Activated CD4-positive, alpha-beta T cell treated with anti-CD3 and anti-CD28 coated beads for 48 hours (primary cell): ENCODE results near the gene FEM1C.
A peak's percentile ranks its signal among the peaks of the same experiment; 100 is the strongest.

ENCODE experiments used
- DNase-seq: peaks from one replicate; pipeline ENCODE4 v3.0.0-alpha.2; 2020

The FEM1C gene

GRCh38 chr5:115557667-115558387, 13.3 kb upstream of the FEM1C start:
- DNase-seq = no peak

DNA sequence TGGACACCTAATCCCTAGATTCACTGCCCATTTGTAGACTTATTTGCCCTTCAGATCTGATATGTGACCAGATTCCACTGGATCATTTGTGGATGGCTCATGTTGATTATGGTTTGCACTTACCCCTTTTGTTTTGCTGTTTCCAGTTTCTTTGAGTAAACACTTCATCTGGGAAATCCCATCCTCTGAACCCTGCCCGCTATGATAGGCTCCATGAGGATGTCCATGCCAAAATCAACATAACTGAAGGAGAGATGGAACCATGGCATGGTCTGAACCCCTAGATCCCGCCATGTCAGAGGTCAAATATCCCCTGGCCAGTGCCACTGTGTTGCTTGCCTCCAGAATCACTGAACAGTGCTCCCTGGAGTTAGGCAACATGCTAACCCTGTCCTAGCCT, 11.7 kb upstream of the FEM1C start:
- no peak for DNase-seq

- DNase-seq = no peak
Observed at GRCh38 chr5:115555084-115555633, 10.6 kb upstream of the FEM1C start.

DNA sequence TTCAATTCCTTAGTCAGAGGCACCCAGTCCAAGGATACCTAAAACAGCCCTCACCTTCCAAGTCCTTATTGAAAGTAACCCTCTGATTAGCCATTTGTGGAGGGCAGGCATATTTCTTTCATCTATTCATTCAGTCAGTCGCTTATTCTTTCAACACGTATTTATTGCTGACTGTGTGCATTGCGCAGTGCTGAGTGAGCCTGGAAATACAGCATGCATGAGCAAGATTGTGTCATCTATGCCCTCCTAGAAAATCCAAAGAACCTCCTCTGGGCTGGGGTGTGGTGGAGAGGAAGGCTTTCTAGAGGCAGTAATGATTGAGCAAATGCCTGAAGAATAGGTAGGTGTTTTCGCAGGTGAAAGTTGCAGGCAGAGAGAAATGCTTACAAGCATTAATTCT, 8.5 kb upstream of the FEM1C start:
- DNase-seq = no peak

GRCh38 chr5:115551415-115551814, 6.8 kb upstream of the FEM1C start:
- no peak for DNase-seq

DNA sequence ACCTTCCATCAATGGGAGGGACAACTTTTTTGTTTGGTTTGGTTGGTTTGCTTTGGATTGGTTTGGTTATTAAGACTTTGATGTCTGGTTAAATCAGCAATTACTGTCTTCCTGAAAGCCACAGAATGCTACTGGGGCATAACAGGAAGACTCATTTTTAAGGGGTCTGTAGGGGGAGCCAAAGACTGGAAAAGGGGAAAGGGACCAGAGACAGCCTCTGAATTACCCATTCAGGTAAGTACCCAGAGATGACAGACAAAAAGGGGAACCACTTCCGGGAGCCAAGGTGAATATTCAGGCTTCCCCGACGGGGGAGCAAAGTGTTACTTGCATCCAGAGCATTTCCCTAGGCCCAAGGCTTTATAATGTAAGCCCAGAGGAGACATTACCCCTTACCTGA, 4.6 kb upstream of the FEM1C start:
- no peak for DNase-seq

DNA sequence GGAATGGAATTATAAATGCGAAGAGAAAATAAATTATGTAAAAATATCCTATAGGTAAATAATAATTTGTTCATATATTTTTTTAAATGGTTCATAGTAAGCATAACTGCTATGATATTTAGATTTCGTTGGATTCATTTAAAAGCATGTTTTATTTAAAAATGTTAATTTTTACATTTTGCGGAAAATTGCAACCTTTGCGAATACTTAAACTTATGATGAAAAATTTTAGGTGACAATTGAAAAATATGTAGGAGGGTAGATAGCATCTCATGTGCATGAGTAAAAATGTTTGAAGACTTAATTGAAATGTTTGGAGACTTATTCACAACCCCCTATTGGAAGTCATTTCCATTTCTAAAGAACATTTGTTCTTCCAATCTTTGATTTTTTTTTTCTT, 4.1 kb upstream of the FEM1C start:
- DNase-seq = no peak

GRCh38 chr5:115545351-115545882, 842 bp upstream of the FEM1C start:
- DNase-seq = no peak

GRCh38 chr5:115544043-115544435, 536 bp downstream of the FEM1C start:
- peak; percentile 60 for DNase-seq

DNA sequence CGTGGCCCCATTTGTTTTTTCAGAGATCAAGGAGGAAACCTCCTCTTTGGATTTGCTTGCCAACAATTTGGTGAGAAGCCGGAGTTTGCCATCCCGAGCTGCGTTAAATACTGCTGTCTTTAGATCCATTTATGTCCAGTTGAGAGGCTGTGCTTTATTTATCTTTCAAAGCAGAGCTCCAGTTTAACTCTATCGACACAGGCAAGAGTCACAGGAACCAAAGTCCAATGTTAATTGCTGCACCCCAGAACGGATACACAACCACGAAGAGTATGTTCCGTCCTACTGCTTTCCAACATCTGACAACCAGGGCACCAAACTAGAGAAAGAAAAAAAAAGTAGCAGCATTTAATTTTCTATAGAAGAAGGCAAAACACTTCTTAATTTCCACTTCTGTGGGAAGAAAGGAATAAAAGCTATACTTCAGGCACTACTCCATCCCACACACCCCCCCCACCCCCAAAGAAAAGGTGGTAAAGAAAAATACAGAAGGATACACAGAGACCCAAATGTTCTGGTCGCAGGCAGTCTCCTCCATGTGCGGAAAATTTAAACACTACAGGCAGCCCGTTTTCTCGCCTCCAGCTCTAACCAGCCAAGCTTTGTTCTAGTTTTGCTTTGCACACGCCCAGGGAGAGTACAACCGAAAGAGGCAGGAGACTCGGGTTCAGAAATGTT, 1.1 kb downstream of the FEM1C start:
- DNase-seq = peak; percentile 60

GRCh38 chr5:115542651-115543364, 1.8 kb downstream of the FEM1C start:
- DNase-seq = no peak

DNA sequence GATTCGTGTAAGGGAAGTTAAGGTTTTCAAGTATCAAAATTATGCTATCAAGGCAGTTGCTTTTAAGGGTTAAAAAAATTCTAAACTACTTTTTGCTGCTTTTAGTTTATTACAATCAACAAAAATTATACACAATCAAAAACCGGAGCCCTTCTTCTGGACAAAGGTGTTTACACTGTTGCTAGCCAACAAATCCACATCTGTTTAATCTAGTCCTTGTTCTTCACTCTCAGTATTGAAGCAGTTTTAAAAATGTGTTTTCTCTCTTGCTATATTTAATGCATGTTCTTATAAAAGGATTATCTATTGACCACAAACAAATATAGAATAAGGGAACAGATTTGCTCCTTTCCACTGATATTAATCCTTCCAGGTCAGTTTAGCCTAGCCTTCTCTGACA, 2.5 kb downstream of the FEM1C start:
- no peak for DNase-seq

DNA sequence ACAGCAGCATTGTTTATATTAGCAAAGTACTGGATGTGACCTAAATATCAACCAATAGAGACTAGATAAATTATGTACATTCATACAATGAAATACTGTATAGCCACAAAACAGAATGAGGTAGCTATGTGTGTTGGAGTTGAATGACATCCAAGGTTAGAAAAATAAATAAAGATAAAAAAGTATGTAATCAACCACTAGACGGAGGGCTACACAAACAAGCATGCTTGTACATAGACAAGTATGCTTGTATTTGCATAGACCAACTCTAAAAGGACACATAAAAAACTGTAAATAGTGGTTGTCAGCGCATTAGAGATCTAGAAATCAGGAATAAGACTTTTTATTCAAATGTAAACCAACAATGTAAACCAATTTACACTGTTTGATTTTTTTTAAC, 3.0 kb downstream of the FEM1C start:
- no peak for DNase-seq

GRCh38 chr5:115535479-115536035, 9.0 kb downstream of the FEM1C start:
- no peak for DNase-seq

DNA sequence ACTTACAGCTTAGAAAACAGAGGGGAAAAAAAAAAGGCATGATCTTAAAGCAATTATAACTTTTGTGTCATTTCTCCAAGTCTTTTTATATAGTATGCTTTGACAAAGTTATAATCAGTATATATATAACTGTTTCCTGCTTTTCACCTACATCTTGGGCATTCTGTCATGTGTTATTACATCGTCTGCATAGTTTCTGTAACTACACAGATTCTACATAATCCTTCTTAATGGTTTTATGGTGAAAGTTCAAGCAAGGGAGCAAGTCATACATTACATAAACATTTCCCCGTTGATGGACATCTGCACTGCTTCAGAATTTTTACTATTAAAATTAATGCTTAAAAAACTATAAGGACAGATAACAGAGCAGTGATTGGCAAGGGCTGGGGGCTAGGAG, 12.1 kb downstream of the FEM1C start:
- DNase-seq = no peak

DNA sequence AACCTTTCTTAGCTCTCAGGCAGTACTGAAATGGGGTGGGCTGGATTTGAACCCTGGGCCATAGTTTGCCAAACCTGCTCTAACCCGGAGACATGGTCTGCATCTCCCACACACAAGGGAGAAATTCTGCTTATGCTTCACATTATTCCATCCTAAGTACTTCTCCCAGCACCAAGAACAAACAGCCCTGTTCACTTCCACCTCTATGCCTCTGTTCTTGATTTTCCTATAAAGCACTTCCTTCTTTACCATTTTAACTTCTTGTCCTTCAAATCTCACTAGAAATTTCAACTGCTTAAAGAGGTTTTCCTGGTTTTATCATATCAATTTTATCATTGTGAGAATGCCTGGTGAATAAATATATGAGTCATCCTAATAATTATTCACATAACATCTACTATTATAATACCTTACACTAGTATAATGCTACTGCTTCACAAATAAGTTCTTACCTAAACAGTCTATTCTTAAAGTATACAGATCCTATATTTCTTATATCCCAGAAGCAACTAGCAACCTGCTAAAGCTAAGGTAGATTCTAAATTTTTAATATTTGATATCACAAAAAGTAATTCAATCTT, 12.7 kb downstream of the FEM1C start:
- DNase-seq = no peak

- no peak for DNase-seq
Observed at GRCh38 chr5:115531380-115531779, 13.2 kb downstream of the FEM1C start.

DNA sequence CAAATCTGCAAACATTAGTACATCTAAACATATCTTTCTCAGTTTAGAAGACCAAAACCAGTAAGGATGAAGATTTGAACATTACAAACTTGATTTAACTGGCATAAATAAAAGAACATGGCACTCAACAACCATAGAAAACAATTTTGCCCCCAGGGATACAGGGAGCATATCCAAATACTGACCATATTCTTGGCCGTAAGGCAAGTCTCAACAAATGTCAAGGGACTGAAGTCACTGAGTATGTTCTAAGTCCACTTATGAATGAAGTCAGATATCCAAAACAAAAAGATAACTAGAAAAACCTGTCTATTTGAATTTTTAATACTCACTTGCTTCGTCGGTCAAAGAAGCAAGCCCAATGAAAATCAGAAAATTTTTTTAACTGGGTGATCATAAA, 14.1 kb downstream of the FEM1C start:
- DNase-seq = no peak

GRCh38 chr5:115526604-115527003, 18.0 kb downstream of the FEM1C start:
- no peak for DNase-seq

DNA sequence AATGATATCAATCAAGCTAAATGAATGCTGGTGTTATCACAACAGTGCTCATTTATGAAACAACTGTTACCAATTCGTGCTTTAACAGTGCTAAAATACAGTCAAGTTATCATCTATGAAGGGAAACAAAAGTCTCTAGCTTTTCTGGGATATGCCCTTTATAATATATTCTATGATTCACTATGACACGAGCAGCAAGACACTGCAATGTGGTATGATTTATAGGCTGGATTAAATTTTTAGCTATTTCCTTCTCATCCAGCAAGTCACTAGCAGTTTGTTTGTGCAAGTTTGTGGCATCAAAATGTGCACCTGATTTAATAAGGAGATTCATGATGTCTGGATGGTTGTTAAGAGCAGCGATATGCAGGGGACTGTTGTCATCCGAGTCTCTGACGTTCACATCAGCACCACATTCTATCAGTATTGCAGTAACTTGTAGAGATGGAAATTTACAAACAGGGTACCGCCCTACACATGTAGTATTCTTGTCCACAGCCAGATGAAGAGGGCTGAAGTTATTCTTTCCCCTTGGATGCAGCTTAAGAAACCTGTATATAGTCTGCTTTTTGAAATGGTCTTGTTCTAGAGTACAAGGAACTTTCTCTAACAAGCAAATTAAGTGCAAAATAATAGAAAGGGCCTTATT, 20.3 kb downstream of the FEM1C start:
- no peak for DNase-seq

- no peak for DNase-seq
Observed at GRCh38 chr5:115522832-115523403, 21.7 kb downstream of the FEM1C start.

GRCh38 chr5:115520191-115520590, 24.4 kb downstream of the FEM1C start:
- no peak for DNase-seq
